Measurements from ENCODE around the gene ZG16B.

Gene ZG16B

GRCh38 chr16:2825906-2826305 lies 4.2 kb upstream of the ZG16B start:
- no peak for DNase-seq

GRCh38 chr16:2826591-2827373 lies 3.3 kb upstream of the ZG16B start:
- DNase-seq: no peak

- DNase-seq: no peak
Observed at GRCh38 chr16:2827374-2827791, 2.7 kb upstream of the ZG16B start.

- DNase-seq: no peak
Observed at GRCh38 chr16:2827831-2828520, 2.1 kb upstream of the ZG16B start.

- DNase-seq: no peak
Observed at GRCh38 chr16:2828521-2828840, 1.6 kb upstream of the ZG16B start.

- no peak for DNase-seq
Observed at GRCh38 chr16:2828876-2829430, 1.1 kb upstream of the ZG16B start.

- no peak for DNase-seq
Observed at GRCh38 chr16:2830355-2830695, 222 bp downstream of the ZG16B start.

- DNase-seq: no peak
Observed at GRCh38 chr16:2831203-2831602, 1.1 kb downstream of the ZG16B start.

GRCh38 chr16:2833776-2834175 lies 3.7 kb downstream of the ZG16B start:
- DNase-seq: no peak

- no peak for DNase-seq
Observed at GRCh38 chr16:2834968-2835367, 4.9 kb downstream of the ZG16B start.

GRCh38 chr16:2835638-2836493 lies 5.8 kb downstream of the ZG16B start:
- DNase-seq: no peak

- no peak for DNase-seq
Observed at GRCh38 chr16:2836646-2837508, 6.8 kb downstream of the ZG16B start.

- DNase-seq: no peak
Observed at GRCh38 chr16:2838928-2839327, 8.8 kb downstream of the ZG16B start.

- DNase-seq: no peak
Observed at GRCh38 chr16:2839650-2840450, 9.7 kb downstream of the ZG16B start.

GRCh38 chr16:2840914-2841313 lies 10.8 kb downstream of the ZG16B start:
- no peak for DNase-seq

- no peak for DNase-seq
Observed at GRCh38 chr16:2841606-2842339, 11.7 kb downstream of the ZG16B start.

GRCh38 chr16:2842340-2843000 lies 12.4 kb downstream of the ZG16B start:
- no peak for DNase-seq

- no peak for DNase-seq
Observed at GRCh38 chr16:2843526-2843925, 13.4 kb downstream of the ZG16B start.

GRCh38 chr16:2845116-2845515 lies 15.0 kb downstream of the ZG16B start:
- DNase-seq: peak; percentile 19

All from NCI-H526 treated with DMSO at 0.1 percent for 48 hours (cell line).